ENCODE data around the gene HK2.

The HK2 gene

DNA sequence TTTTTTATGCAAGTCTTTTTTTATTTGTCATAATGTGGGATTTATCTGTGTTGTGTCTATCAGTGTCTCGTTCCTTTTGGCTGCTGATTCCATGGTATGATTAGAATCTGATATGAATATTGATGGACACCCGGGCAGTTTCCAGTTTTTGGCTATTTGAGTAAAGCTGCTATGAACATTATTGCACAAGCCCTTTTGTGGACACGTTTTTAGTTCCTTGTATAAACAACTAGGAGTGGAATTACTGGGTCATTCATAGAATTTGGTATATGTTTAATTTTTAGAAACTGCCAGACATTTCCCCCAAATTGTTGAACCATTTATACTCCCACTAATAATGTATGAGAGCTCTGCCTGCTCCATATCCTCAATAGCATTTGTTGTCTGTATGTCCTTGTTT is 26.6 kb downstream of the HK2 start:
- H3K9me3 Mint-ChIP-seq: no peaks in the 10 kb centered on the region
- peaks cover 6% of the 10 kb centered on the region for H3K4me1 Mint-ChIP-seq (ENCODE audit: low read depth)
- H3K4me3 Mint-ChIP-seq: no peak overlapping the region

GRCh38 chr2:74861531-74861930 is 27.6 kb downstream of the HK2 start:
- no peak overlapping the region for H3K27ac Mint-ChIP-seq
- H3K36me3 Mint-ChIP-seq (ENCODE audit: low read depth): peaks cover 41% of the 10 kb centered on the region
- peaks cover 6% of the 10 kb centered on the region for H3K4me1 Mint-ChIP-seq (ENCODE audit: low read depth)
- H3K27me3 Mint-ChIP-seq: no peaks in the 10 kb centered on the region
- no peaks in the 10 kb centered on the region for H3K9me3 Mint-ChIP-seq
- H3K4me3 Mint-ChIP-seq: no peak overlapping the region

More for the DNA sequence above, 26.6 kb downstream of the HK2 start:
- H3K27me3 Mint-ChIP-seq: no peaks in the 10 kb centered on the region
- H3K27ac Mint-ChIP-seq: no peak overlapping the region
- H3K36me3 Mint-ChIP-seq (ENCODE audit: low read depth): peaks cover 45% of the 10 kb centered on the region

DNA sequence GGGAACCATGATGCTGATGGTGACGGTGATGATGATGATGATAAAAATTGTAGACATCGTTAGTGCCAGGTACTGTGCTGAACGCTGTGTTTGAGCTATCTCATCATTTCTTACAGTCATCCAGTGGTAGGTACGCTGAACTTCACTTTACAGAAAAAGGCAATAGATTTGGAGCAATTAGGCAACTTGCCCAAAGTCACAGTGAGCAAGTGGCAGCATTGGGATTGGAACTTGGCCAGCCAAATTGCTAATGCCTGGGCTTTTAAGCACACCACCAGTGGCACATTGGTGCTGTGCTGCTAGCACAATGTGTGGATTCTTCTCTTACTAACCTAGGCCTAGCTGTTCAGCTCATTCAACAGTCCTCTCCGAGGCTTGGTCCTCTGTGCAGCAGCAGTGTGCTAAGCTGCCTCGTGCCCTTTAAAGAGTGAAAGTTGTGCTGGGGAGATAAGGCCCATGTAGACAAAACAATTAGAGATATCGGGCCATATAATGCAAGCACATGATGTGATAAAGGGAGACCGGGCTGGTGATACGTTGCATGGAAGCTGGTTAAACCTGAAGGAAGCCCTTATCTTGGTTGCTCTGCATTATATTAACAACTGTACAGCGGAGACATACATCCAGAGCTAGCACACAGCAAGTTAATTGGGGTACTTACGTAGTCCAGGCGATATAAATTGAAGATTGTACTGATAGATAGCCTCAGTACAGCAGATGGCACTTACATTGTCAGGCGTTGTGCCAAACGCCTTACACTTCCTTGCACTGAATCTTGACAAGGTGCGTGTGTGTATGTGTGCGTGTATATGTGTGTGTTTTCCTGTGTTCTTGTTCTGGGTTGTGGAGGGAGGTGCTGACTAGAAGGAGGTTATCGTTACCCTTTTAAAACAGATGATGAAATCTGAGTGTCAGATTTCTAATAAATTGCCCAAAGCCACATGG is 28.4 kb downstream of the HK2 start:
- H3K9me3 Mint-ChIP-seq: no peaks in the 10 kb centered on the region
- no peak overlapping the region for H3K27ac Mint-ChIP-seq
- peaks cover 6% of the 10 kb centered on the region for H3K4me1 Mint-ChIP-seq (ENCODE audit: low read depth)
- no peak overlapping the region for H3K4me3 Mint-ChIP-seq
- peaks cover 43% of the 10 kb centered on the region for H3K36me3 Mint-ChIP-seq (ENCODE audit: low read depth)
- H3K27me3 Mint-ChIP-seq: no peaks in the 10 kb centered on the region

- Mint-ChIP-seq H3K27me3 (no peaks in the 10 kb centered on the region), H3K27ac (no peak overlapping the region), H3K4me1 (ENCODE audit: low read depth) (peaks cover 3% of the 10 kb centered on the region), H3K36me3 (ENCODE audit: low read depth) (peaks cover 57% of the 10 kb centered on the region), H3K4me3 (no peak overlapping the region), H3K9me3 (no peaks in the 10 kb centered on the region)
Measured at GRCh38 chr2:74863802-74864248, 29.9 kb downstream of the HK2 start.

- Mint-ChIP-seq H3K4me1 (ENCODE audit: low read depth) (peaks cover 3% of the 10 kb centered on the region), H3K27ac (peak overlapping the region; percentile 31)
Measured at GRCh38 chr2:74864728-74865722, 31.1 kb downstream of the HK2 start.

GRCh38 chr2:74865770-74866674 is 32.1 kb downstream of the HK2 start:
- Mint-ChIP-seq H3K36me3 (ENCODE audit: low read depth) (peaks cover 67% of the 10 kb centered on the region), H3K27ac (no peak overlapping the region), H3K9me3 (no peaks in the 10 kb centered on the region), H3K4me3 (no peak overlapping the region), H3K27me3 (no peaks in the 10 kb centered on the region), H3K4me1 (ENCODE audit: low read depth) (peaks cover 3% of the 10 kb centered on the region)

More at GRCh38 chr2:74864728-74865722, 31.1 kb downstream of the HK2 start:
- no peak overlapping the region for H3K4me3 Mint-ChIP-seq
- H3K27me3 Mint-ChIP-seq: no peaks in the 10 kb centered on the region
- no peaks in the 10 kb centered on the region for H3K9me3 Mint-ChIP-seq
- peaks cover 64% of the 10 kb centered on the region for H3K36me3 Mint-ChIP-seq (ENCODE audit: low read depth)

GRCh38 chr2:74867841-74868658 is 34.1 kb downstream of the HK2 start:
- Mint-ChIP-seq H3K9me3 (no peaks in the 10 kb centered on the region), H3K4me3 (no peak overlapping the region), H3K4me1 (ENCODE audit: low read depth) (peaks cover 3% of the 10 kb centered on the region), H3K27me3 (no peaks in the 10 kb centered on the region), H3K27ac (no peak overlapping the region), H3K36me3 (ENCODE audit: low read depth) (peaks cover 69% of the 10 kb centered on the region)

DNA sequence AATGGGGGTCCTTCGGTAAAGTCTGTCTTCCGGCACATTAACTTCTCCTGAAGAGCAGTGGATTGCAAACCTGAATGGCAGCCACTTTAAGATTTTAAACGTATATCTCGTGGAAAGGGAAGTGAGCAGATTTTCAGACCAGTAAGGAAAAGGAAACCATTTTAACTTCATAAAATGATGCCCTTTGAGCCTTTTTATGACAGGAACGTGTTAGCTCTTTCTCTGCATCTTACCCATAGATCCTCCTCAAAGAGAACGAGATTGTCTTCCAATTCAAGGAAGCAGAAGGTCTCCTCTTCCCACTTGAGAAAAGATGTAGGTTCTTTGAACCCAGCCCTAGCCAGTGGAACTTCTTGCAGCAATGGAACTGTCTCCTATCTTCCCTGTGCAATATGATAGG is 35.6 kb downstream of the HK2 start:
- Mint-ChIP-seq H3K27me3 (no peaks in the 10 kb centered on the region), H3K4me1 (ENCODE audit: low read depth) (no peaks in the 10 kb centered on the region), H3K27ac (no peak overlapping the region), H3K36me3 (ENCODE audit: low read depth) (peaks cover 83% of the 10 kb centered on the region), H3K9me3 (no peaks in the 10 kb centered on the region), H3K4me3 (no peak overlapping the region)

- H3K4me1 Mint-ChIP-seq (ENCODE audit: low read depth): no peaks in the 10 kb centered on the region
- H3K4me3 Mint-ChIP-seq: no peak overlapping the region
- no peaks in the 10 kb centered on the region for H3K9me3 Mint-ChIP-seq
- H3K27me3 Mint-ChIP-seq: no peaks in the 10 kb centered on the region
- no peak overlapping the region for H3K27ac Mint-ChIP-seq
- H3K36me3 Mint-ChIP-seq (ENCODE audit: low read depth): peaks cover 92% of the 10 kb centered on the region
Measured at GRCh38 chr2:74870951-74871350, 37.0 kb downstream of the HK2 start.

- no peaks in the 10 kb centered on the region for H3K27me3 Mint-ChIP-seq
- no peak overlapping the region for H3K27ac Mint-ChIP-seq
- H3K36me3 Mint-ChIP-seq (ENCODE audit: low read depth): peaks cover 92% of the 10 kb centered on the region
- H3K4me1 Mint-ChIP-seq (ENCODE audit: low read depth): no peaks in the 10 kb centered on the region
- H3K9me3 Mint-ChIP-seq: no peaks in the 10 kb centered on the region
- H3K4me3 Mint-ChIP-seq: no peak overlapping the region
Measured at GRCh38 chr2:74871414-74871813, 37.5 kb downstream of the HK2 start.

DNA sequence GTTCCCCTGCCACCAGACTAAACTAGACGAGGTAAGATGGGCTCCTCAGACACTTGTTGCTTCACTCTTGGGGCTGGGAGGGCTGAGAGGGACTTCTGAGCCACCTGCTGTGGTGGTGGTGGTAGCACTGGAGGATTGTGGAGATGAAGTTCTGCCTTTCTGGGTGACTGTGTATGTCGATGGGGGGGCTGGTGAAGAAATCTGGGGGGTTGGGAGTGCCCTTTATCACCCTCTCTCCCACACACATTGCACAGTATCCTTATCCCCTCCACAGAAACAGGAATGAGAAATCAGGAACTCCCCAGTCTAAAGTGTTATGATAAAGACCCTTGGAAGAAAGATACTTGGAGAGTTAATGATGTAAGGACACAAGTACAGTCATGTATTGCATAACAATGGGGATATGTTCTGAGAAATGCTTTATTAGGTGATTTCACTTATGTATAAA is 38.5 kb downstream of the HK2 start:
- Mint-ChIP-seq H3K9me3 (no peaks in the 10 kb centered on the region), H3K27me3 (no peaks in the 10 kb centered on the region), H3K4me3 (no peak overlapping the region), H3K27ac (no peak overlapping the region), H3K4me1 (ENCODE audit: low read depth) (no peaks in the 10 kb centered on the region), H3K36me3 (ENCODE audit: low read depth) (peaks cover 92% of the 10 kb centered on the region)

GRCh38 chr2:74873012-74873665 is 39.2 kb downstream of the HK2 start:
- H3K27ac Mint-ChIP-seq: peak overlapping the region; percentile 17
- H3K27me3 Mint-ChIP-seq: no peaks in the 10 kb centered on the region
- H3K4me1 Mint-ChIP-seq (ENCODE audit: low read depth): no peaks in the 10 kb centered on the region
- H3K9me3 Mint-ChIP-seq: no peaks in the 10 kb centered on the region
- peaks cover 92% of the 10 kb centered on the region for H3K36me3 Mint-ChIP-seq (ENCODE audit: low read depth)
- H3K4me3 Mint-ChIP-seq: no peak overlapping the region
